ENCODE data around the gene CAMK1G.
A peak's percentile ranks its signal among the peaks of the same experiment; 100 is the strongest.

The CAMK1G gene

DNA sequence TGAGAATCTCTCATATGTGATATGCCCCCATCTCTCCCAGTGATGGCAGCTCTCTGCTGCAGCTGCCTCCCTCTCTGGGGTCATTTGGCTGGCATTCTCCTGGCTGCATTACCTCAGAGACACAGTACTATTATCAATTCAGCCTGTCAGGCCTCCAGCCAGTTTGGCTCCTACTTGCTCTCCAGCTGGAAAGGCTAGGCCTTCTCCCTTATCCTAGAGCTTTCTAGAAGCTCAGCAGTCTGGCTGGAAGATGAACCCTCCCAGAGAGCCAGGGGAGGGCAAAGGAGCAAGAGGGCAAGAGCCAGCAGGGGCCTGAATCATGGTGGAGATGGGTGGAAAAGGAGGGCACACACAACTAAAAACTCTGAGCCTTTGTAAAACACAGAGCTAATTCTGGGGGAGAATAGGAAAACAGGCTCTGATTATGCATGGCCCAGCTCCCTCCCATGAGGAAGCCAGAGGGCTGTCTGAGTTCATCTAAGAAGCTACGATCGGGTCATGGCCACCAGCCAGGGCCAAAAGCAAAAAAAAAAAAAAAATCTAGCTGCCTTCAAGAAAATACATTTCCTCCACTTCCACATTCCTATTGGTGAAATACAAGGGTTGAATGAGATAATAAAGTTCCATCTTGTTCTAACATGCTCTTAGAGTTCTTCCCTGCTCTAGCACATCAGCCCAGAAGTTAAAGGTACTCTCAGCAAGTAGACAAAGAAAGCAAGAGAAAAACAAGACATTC is 59.9 kb downstream of the CAMK1G start:
- peak; percentile 42 to 56 (median 44) for DNase-seq

DNA sequence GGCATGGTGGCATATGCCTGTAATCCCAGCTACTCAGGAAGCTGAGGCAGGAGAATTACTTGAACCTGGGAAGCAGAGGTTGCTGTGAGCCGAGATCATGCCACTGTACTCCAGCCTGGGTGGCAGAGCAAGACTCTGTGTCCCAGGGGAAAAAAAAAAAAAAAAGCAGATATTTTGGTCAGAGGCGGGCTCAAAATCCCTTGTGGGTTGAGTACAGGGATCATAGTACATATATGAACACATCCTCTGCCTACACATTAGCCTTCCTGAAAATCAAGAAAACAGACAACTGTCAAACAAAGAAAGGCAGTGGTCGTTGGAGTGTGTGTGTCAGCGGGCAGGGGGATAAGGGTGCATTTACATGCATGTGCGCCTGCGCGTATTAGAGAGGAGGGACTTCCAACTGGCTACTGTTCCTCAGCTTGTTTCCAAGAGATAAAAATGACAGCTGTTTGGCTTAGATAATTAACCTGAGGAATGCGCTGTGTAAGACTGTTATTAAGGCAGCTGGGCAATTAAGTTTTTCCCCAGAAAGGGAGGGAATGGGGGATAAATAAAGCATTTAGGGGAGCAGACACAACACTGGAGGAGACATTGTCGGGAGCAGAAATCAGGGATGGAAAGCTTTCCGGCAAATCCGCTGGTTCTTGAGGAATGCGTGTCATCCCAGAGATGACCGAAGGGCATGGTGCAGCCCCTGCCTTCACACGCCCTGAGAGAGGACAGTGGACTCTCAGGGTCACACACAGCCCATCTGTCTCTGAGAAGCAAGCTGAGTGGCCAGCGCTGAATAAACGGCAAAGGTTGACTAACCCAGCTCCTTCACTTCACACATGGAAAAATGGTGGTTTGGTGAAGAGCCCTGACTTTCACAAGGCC is 62.3 kb downstream of the CAMK1G start:
- no peak for DNase-seq

DNA sequence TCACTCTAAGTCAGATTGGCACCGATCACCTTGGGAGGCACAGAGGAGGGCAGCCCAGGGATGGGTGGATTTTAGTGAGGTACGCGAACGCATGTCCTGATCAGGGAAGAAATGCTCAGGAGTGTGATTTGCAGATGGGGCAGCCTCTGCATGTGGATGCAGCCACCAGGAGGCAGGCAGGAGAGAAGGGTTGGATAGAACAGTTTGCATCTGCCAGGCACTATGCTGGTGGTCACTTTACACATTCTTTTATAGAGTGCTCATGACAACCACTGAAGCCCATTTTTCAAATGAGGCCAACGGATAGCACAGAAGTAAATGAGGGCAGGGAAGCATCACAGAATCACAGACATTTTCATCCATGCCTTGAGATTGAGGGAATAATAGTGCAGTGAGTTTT is 63.0 kb downstream of the CAMK1G start:
- no peak for DNase-seq

DNA sequence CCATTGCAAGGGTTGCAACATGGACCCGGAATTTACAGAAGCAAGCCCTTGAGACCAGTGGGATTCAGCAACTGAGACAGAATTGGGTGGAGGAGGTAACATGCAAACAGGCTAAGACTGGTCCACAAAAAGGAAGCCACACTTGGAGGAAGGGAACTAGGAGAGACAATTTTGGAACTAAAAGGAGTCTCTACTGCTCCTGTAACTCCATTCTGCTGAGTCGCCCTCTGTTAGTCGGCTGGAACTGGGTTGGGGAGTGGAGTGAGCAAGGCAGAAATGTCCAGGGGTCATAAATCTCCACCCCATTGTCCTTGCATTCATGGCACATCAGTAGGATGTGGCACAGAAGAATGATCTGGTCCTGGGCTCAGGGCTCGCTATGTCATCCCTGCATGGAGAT is 63.6 kb downstream of the CAMK1G start:
- peak; percentile 33 to 44 (median 40) for DNase-seq

DNA sequence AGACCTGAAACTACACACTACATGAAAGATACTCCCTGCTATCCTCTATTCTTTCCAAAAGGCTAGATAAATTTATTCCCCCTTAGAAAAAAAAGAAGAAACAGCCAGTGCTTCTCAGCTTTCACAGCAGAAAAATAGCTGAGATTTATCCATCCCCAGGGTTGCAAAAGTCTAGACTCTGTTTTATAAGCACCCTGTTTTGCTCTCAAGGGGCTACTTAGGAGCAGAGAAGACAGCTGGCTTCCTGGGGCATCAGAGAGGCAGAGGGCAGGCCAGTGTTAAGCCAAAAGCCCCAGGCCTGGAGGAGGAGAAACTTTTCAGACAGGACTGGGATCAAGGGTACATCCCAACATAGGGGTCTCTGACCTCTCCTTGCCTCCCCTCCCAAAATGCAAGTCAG is 64.8 kb downstream of the CAMK1G start:
- DNase-seq = no peak

DNA sequence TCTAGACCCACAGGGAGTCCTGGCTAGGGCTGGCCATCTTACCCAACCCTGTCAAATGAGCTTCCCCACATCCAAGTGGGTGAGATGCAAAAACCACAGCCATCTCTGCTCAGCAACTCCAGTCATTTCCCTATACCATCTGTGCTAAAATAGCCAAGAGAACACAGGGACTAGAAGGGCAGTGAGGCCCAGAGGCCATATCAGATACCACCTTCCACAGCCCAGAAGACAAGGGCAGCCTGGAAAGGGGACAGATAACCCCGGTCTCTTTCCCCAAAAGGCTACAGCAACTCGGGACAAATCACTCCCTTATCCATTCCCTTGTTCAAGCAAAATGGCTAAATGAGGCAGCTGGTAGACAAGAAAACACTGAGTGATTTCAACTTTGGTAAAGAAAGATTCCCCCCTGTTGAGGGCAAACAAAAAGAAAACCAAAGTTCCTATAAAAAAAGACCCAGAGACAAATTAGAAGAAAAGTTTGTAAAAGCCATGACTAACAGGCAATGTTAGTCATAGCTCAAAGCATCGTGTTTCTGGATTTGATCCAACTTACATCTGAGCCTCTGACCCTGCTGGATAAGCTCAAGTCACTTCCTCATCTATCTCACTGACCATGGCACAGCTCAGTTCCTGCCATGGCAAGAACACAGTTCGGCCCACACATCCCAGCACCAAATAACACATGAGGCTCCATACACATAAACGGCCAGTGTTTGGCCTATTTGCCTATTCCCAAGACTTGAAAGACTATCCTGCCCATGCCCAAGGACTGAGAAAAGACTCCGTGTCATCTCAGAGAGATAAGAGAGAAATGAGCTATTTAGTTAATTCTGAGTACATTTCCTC is 65.6 kb downstream of the CAMK1G start:
- peak; percentile 90 to 98 (median 97) for DNase-seq

DNA sequence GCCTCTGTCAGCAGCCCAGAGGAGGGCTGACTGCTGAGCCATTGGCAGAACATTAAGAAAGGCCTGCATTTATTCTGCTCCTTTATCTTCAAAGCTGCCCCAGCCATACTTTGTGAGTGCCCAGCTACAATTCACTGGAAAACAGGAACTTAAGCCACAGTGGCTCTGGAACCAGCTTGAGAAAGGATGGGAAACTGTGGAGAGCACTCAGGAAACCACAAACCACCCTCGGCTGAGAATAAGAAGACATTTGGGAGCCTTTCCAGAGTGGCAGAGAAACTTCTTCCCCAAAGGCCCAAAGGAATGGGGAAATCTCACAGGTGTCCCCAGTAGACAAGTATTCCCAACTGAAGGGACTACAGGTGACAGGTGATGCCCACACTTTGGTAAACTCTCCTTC is 66.9 kb downstream of the CAMK1G start:
- DNase-seq = peak; percentile 77 to 88 (median 82)

DNA sequence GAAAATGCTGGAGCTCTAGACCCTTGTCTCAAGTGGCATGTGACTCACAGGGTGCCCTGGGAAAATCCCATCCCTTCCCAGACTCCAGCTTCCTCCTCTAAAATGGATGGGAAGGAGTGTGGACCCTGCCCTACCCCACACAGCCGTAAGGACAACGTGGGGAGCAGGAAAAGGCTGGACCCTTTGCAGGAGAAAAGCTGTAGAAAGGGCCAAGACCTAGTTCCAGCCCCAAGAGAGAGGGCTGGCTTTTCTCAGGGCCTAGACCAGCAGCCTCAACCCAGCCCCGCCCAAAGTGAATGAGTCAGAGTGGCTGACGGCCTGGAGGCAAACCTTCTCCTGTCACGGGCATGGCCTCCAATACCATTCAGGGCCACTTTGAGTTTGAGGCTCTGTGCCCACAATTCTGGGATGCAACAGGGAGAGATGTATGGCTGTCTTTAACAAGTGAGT is 67.6 kb downstream of the CAMK1G start:
- peak; percentile 90 to 93 (median 92) for DNase-seq

DNA sequence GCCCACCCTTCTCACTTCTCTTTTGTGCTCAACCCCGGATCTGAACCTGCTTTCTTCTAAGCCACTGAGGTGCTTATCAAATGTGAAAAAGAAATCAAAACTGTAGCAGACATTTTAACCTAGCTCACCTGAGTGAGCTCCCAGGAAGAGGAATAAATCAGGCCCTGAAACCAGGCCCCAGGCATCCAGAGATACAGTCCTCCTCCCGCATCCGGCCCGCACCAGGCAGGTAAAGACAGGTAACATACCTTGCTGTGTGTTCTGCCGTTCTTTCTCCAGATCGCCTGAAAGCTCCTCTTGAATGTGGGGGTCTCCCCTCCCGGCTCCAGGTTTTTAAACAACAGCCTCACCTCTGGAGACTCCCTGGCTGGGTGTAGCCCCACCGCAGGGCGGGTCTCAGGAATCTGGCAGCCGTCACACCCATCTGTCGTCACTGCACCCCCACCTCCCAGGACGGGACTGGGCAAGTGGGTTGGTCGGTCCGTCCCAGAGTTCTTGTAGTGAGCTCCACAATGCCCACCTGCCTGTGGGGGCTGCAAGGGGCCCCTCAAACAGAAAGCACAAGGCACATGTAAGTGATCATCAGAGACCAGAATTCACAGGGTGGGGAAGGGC is 68.7 kb downstream of the CAMK1G start, which contains the start of gene LAMB3:
Gene LAMB3, minus strand, starts transcription at position 305 of the 615 bp plus-strand sequence. CDS start 1,481 bp downstream, outside the sequence.
- no peak for DNase-seq

DNA sequence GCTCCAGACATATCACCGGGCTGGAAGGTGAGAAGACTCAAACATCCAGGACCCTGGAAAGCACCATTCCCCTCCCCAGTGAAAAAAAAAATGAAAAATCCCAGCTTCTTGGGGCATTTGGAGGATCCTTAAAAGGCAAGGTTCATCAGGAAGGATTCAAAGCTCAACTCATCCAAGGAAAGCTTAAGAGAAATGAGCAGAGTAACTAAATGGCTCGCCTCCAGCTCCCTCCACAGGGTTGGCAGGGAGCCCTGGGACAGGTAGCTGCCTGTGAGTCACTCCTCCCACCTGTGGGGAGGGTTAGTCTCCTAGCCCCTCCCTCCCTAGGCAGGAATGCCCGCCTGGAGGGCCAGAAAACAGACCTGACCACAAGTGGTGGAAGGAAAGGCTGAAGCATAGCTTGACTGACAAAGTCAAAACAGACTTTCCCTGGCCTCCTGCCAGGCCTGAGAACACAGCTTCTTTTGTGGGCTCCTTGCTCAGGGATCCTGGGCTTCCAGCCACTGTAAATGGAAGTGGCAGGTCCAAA is 69.4 kb downstream of the CAMK1G start:
- DNase-seq = peak; percentile 63 to 81 (median 69)

DNA sequence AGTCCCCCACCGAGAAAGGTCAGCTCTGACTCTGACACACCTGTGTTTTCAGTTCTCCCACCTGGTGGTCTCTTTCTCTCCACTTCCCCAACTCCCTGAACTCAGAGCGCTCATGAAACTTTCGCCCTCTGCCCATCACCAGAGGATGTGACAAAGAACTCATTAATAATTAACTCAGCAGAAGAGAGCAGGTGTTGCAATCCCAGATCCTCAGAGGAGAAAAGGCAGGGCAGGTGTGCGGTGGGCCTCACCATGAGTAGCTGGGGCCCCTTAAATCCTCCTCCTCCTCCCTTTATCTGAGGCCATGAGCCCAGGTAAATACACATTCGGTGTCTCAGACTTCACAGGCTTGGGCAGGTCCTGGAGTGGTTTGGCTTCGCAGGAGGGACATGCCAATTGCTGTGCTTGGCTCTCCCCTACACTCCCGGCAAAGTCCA is 70.4 kb downstream of the CAMK1G start:
- no peak for DNase-seq

DNA sequence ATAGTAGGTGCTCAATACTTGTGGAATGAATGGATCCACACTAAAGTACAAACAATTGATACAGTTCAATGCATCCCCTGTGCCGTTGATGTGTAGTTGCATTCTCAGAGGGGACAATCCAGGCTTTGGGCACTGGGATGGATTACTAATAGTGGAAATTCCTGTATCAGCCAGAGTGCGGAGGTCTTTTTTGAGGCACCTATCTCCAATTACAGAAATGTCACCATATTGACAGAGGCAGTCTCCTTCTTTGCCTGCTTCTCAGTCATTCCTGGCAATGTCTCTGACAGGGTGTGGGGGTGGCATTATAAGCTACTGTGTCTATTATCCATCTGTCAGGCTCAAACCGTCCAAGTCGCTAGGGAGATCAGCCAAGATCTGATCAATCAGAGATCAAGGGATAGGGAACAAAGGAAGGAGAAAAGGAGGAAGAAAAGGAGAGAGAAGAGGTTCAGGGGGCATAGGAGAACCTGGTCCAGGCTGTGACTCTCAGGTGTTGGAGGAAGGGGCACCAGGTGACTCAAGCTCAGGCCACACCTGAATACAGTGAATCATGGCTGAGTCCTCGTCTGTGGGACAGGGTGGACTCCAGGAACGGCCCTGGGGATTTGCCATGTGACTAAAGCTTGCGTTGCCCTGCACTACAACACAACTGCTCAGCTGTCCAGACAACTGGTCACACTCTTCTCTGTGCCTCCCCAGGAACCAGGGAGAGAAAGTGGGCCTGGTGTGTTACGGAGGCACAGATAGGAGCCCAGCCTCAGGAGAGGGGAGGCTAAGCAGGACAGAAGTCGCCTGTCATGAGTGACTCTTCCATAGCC is 72.1 kb downstream of the CAMK1G start:
- peak in 2 of 3 donors; percentile 24 to 58 for DNase-seq

DNA sequence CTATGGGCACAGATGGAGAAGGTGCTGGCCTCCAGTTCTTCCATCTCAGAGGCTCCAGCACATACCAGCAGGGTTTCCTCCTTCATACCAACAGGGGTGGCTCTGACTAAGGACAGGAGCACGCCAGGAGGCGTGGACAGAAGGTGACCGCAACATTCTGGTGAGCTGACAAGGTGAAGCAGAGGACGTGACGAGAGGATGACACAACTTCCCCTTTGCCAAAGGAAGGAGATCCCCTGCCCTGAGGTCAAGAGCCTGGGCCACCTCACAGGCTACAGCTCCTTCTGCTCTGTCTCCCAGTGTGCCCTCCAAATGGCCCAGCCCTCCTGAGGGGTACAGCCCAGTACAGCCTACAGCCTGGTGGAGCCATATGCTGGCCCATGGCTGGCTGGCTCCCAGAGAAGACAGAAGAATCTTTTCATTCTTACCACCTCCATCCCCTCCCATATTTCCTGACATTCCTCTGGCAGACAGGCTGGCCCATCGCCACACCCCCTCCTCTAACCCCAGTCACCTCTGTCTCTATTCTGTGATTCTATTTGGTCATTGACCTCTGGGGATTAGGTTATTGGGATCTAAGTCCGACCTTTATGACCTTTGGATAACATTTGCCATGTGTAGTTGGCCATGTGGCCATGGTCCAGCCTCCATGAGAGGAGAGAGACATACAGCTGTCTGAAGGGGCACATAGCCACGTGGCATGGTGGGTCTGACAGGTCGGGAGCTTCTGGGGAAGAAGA is 73.8 kb downstream of the CAMK1G start:
- peak; percentile 86 to 89 (median 86) for DNase-seq

DNA sequence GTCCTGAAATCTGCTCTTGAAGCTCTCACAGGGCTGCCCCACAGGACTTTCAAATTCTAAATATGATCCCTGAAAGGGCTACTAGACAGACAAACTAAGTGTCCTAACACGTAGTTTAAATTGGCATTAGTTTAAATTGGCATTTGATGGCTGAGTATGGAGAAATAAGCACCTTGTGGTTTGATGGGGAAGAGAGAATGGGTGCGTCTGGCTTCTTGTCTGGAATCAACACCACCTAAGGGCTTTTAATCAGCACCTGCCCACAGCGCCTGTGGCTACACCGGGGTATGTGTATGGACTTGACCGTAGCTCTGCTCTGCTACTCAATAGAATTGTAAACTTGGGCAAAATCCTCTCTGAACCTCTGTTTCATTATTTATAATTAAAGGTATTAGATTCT is 74.4 kb downstream of the CAMK1G start:
- no peak for DNase-seq

DNA sequence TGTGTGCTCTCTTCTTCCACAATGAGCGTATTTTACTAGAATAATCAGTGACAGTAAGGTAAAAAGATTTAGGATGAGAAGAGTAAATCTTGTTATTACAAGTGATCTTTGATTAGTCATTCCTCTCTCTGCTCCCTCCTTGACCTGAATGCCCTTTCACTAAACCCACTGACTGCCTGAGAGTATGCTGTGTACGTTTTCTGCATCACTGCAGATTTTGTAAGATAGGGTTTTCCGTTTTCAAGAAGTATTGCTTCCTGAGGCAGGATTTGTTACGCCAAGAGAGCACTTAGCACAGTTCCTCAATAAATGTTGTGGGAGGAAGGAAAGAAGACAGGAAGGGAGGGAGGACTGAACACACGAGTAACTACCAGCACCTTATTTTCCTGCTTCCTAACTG is 76.4 kb downstream of the CAMK1G start:
- peak; percentile 87 to 98 (median 96) for DNase-seq

DNA sequence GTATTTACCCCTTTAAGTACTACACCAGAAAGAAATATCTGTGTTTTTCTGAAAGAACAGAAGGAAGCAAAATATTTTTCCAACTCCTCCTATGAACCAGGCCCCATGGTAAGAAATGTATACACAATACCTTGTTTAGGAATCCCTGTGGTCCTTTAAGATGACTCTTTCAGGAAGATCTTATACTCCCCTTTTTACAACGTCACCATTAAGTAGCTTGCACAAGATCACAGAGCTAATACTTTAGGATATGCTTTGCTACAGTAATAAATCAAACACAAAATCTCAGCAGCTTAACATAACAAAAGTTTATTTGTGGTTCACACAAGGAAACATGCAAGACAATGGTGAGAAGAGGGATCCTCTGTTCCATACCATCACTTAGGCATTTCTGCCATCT is 77.6 kb downstream of the CAMK1G start:
- no peak for DNase-seq

DNA sequence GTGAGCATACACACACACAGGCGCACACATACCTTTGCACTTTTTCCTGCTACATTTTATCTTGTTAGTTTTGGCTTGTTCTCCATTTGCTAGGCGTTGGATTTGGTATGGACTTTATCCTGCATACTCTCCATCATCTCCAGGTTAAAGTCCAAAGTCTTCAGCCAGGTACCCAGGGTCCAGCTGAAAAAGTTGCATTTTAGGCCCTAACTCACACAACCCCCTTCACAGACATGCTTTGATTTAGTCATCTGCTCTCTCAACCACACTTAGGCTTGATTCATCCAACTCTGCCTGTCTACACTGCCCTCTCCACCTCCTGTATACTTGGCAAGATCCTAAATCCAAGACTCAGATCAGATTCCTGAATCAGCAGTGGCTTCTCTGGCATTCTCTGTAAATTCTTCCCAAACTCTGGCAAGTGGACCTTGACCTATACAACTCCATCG is 79.4 kb downstream of the CAMK1G start:
- no peak for DNase-seq
